MM.1S (cell line): ENCODE results near the gene PRSS12.

Source experiments
- DNase-seq: peaks from one replicate; pipeline ENCODE4 v3.0.0-alpha.2; 2015
- H2AFZ ChIP-seq: fragments of 300-600 bp; sonication (generic); 2 replicates; pipeline ENCODE4 v1.6.0; 2016; ENCODE audit warnings: antibody characterized with exemption, low read length
- H3F3A ChIP-seq: fragments of 300-600 bp; sonication (generic); 2 replicates; pipeline ENCODE4 v1.6.1; 2016; ENCODE audit warnings: mild to moderate bottlenecking, antibody characterized with exemption, low read length, moderate library complexity, mixed read lengths; ENCODE audit not compliant: insufficient read depth
- H3K27ac ChIP-seq: fragments of 300-600 bp; sonication (generic); 2 replicates; pipeline ENCODE4 v1.5.1; 2016; ENCODE audit warnings: mild to moderate bottlenecking, low read length
- H3K27me3 ChIP-seq: fragments of 300-600 bp; sonication (generic); replicated peaks from 2 replicates; pipeline ENCODE4 v1.6.0; 2016; ENCODE audit warnings: low read length; ENCODE audit not compliant: insufficient read depth
- H3K36me3 ChIP-seq: fragments of 300-600 bp; sonication (generic); replicated peaks from 2 replicates; pipeline ENCODE4 v1.6.1; 2016; ENCODE audit warnings: mild to moderate bottlenecking, low read length, mixed read lengths; ENCODE audit not compliant: insufficient read depth
- H3K4me1 ChIP-seq: fragments of 300-600 bp; sonication (generic); 2 replicates; pipeline ENCODE4 v1.6.1; 2016; ENCODE audit warnings: low read length, mixed read lengths
- H3K4me2 ChIP-seq: fragments of 300-600 bp; sonication (generic); 2 replicates; pipeline ENCODE4 v1.6.0; 2016; ENCODE audit warnings: low read depth, low read length
- H3K4me3 ChIP-seq: fragments of 300-600 bp; sonication (generic); 2 replicates; pipeline ENCODE4 v1.5.1; 2016; ENCODE audit warnings: low read length, mixed read lengths
- H3K79me2 ChIP-seq: fragments of 300-600 bp; sonication (generic); 2 replicates; pipeline ENCODE4 v1.6.1; 2016; ENCODE audit warnings: mixed run types, low read length, mixed read lengths
- H3K9ac ChIP-seq: fragments of 300-600 bp; sonication (generic); 2 replicates; pipeline ENCODE4 v1.6.1; 2016; ENCODE audit warnings: low read length, mixed read lengths
- H3K9me2 ChIP-seq: fragments of 300-600 bp; sonication (generic); replicated peaks from 2 replicates; pipeline ENCODE4 v1.6.1; 2016; ENCODE audit warnings: mild to moderate bottlenecking, low read length, mixed read lengths; ENCODE audit not compliant: insufficient read depth
- H3K9me3 ChIP-seq: fragments of 300-600 bp; sonication (generic); replicated peaks from 2 replicates; pipeline ENCODE4 v1.6.1; 2016; ENCODE audit warnings: mild to moderate bottlenecking, low read length, mixed read lengths; ENCODE audit not compliant: insufficient read depth
- H4K20me1 ChIP-seq: fragments of 300-600 bp; sonication (generic); 2 replicates; pipeline ENCODE4 v1.6.1; 2016; ENCODE audit warnings: mild to moderate bottlenecking, low read length, moderate library complexity, mixed read lengths; ENCODE audit not compliant: insufficient read depth
- EZH2 ChIP-seq: fragments of 300-600 bp; sonication (generic); optimal IDR thresholded peaks from 2 replicates; pipeline ENCODE3; 2017; ENCODE audit warnings: low read depth, mild to moderate bottlenecking, antibody characterized with exemption, low read length, mixed read lengths
- EZH2phosphoT487 ChIP-seq: fragments of 300-600 bp; sonication (generic); IDR thresholded peaks from 2 replicates; pipeline ENCODE4 v1.6.1; 2018; ENCODE audit warnings: antibody characterized with exemption, low read length
- TF ChIP-seq, protein P1 (sequence below): fragments of 300-600 bp; sonication (generic); IDR thresholded peaks from 2 replicates; pipeline ENCODE4 v1.5.1; 2016; ENCODE audit warnings: antibody characterized with exemption, low read length, mixed read lengths

The PRSS12 gene

DNA sequence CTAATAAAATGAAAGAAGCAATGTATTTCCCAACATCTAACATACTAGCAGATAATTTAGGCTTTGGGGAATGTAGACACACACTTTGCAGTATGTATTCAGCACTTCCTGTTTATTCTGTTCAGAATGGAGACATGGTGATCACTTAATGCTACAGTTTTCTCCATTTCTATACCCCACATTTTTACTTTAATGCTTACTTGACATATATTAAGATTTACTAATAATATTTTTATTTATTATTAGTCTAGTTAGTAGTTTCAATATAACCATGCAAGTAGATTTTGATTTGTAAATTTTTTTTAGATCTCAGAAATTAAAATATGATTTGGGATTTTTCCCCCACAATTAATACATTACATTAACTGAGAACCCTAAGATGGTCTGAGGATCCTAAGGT lies 98.4 kb downstream of the PRSS12 start:
- Histone ChIP-seq H3K27ac (no peak overlapping the region), H3K9ac (no peak overlapping the region)

DNA sequence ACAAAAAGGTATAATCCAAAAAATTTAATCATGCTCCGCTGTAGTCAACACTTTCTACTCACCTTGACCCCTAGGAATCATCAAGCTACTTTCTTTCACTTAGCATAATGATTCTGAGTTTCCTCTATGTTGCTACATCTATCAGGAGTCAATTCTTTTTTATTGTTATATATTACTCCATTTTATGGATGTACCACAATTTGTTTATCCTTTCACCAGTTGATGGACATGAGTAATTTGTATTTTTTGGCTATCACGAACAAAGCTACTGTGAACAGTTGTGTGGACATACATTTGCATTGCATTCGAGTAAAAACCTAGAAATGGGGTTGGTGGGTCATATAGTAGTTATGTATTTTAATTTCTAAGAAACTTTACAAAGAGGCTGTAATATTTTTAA lies 102.9 kb downstream of the PRSS12 start:
- Histone ChIP-seq H3K36me3 (no peaks in the 10 kb centered on the region), H3K4me3 (no peak overlapping the region), H3K4me2 (no peak overlapping the region), H3K27ac (no peak overlapping the region), H4K20me1 (no peaks in the 10 kb centered on the region), H3K4me1 (no peaks in the 10 kb centered on the region), H3F3A (no peaks in the 10 kb centered on the region), H3K79me2 (no peaks in the 10 kb centered on the region), H3K9me3 (no peaks in the 10 kb centered on the region), H2AFZ (no peak overlapping the region), H3K9ac (no peak overlapping the region), H3K27me3 (no peaks in the 10 kb centered on the region), H3K9me2 (no peaks in the 10 kb centered on the region)
- no peak for DNase-seq
- TF ChIP-seq EZH2 = no peak
- no peak for TF ChIP-seq EZH2phosphoT487
- TF ChIP-seq, protein P1, sequence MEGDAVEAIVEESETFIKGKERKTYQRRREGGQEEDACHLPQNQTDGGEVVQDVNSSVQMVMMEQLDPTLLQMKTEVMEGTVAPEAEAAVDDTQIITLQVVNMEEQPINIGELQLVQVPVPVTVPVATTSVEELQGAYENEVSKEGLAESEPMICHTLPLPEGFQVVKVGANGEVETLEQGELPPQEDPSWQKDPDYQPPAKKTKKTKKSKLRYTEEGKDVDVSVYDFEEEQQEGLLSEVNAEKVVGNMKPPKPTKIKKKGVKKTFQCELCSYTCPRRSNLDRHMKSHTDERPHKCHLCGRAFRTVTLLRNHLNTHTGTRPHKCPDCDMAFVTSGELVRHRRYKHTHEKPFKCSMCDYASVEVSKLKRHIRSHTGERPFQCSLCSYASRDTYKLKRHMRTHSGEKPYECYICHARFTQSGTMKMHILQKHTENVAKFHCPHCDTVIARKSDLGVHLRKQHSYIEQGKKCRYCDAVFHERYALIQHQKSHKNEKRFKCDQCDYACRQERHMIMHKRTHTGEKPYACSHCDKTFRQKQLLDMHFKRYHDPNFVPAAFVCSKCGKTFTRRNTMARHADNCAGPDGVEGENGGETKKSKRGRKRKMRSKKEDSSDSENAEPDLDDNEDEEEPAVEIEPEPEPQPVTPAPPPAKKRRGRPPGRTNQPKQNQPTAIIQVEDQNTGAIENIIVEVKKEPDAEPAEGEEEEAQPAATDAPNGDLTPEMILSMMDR = no peak

More for the DNA sequence above, 98.4 kb downstream of the PRSS12 start:
- H3K9me3 ChIP-seq = no peaks in the 10 kb centered on the region
- H2AFZ ChIP-seq = no peak overlapping the region
- H3F3A ChIP-seq = no peaks in the 10 kb centered on the region
- no peak overlapping the region for H3K4me3 ChIP-seq
- H3K4me1 ChIP-seq = no peaks in the 10 kb centered on the region
- no peaks in the 10 kb centered on the region for H4K20me1 ChIP-seq
- H3K79me2 ChIP-seq = no peaks in the 10 kb centered on the region
- TF ChIP-seq, protein P1 = no peak
- TF ChIP-seq EZH2 (no peak), EZH2phosphoT487 (no peak)
- no peak for DNase-seq
- no peaks in the 10 kb centered on the region for H3K36me3 ChIP-seq
- H3K4me2 ChIP-seq = no peak overlapping the region
- H3K9me2 ChIP-seq = no peaks in the 10 kb centered on the region
- H3K27me3 ChIP-seq = no peaks in the 10 kb centered on the region

DNA sequence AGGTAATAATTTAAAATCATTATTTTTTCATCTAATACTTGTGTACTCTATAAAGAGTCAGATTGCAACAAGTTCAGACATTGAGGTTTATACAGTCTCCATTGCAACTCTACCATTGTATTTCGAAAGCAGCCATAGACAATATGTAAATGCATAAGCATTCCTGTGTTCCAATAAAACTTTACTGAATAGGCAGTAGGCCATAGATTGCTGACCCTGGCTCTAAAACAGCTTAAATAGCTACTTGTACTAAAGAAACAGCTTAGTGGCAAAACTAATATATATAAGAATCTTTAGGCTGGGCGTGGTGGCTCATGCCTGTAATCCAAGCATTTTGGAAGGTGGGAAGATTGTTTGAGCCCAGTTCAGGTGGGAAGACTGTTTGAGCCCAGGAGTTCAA lies 115.3 kb downstream of the PRSS12 start:
- Histone ChIP-seq H3K4me2 (no peak overlapping the region), H3K9me2 (no peaks in the 10 kb centered on the region), H3K79me2 (no peaks in the 10 kb centered on the region), H3K9ac (no peak overlapping the region), H3F3A (no peaks in the 10 kb centered on the region), H3K4me3 (no peak overlapping the region), H3K36me3 (no peaks in the 10 kb centered on the region), H2AFZ (no peak overlapping the region), H3K9me3 (no peaks in the 10 kb centered on the region), H3K4me1 (no peaks in the 10 kb centered on the region), H4K20me1 (no peaks in the 10 kb centered on the region), H3K27me3 (no peaks in the 10 kb centered on the region), H3K27ac (no peak overlapping the region)
- DNase-seq = no peak
- TF ChIP-seq EZH2 (no peak), EZH2phosphoT487 (no peak)
- TF ChIP-seq, protein P1 = no peak
